DOHH2 (cell line): ENCODE data around the gene SGPP1.

Experiments used
- CTCF ChIP-seq: fragments of 200-600 bp; sonication (generic); IDR thresholded peaks from one replicate; pipeline ENCODE4 v1.5.1; 2014; ENCODE audit warnings: antibody characterized with exemption, mild to moderate bottlenecking, low read depth, low read length; ENCODE audit not compliant: poor library complexity, severe bottlenecking
- EZH2phosphoT487 ChIP-seq: fragments of 200-600 bp; sonication (generic); IDR thresholded peaks from 2 replicates; pipeline ENCODE4 v1.6.1; 2017; ENCODE audit warnings: borderline replicate concordance, mild to moderate bottlenecking, antibody characterized with exemption, low read length, moderate library complexity, mixed read lengths

GRCh38 chr14:63705561-63706070 lies 22.2 kb downstream of the SGPP1 start:
- TF ChIP-seq CTCF = no peak
- no peak for TF ChIP-seq EZH2phosphoT487
